A673 (cell line): ENCODE results near the gene GIGYF2. TPM values are rescaled to one million over a fixed set of nuclear protein-coding genes. Genes with fewer than 3 reads are reported as not detected.

Experiments
- BruUV-seq: library from RNA; stranded (reverse); fragments of 400-500 nt; replicated peaks from 2 replicates; lab custom pipeline; 2021; lab: Mats Ljungman, UMichigan
- CTCF ChIA-PET: fragments of 300-600 bp; sonication (Branson Sonifier 250); formaldehyde crosslinking; loops from one replicate; lab custom pipeline; 2022; ENCODE audit warnings: antibody characterized with exemption; lab: Charles Lee
- POLR2A ChIA-PET: fragments of 300-600 bp; sonication (Branson Sonifier 250); formaldehyde crosslinking; loops from one replicate; lab custom pipeline; 2022; ENCODE audit warnings: antibody characterized with exemption; ENCODE audit not compliant: low non-redundant PET; lab: Charles Lee
- DNase-seq: peaks from one replicate; pipeline ENCODE4 v3.0.0-alpha.2; 2015; ENCODE audit warnings: low spot score
- H3K27ac ChIP-seq: fragments of 200-600 bp; sonication (generic); 2 replicates; pipeline ENCODE4 v1.5.1; 2016; ENCODE audit warnings: mixed run types, low read depth, mild to moderate bottlenecking, mixed read lengths, antibody characterized with exemption, low read length; ENCODE audit not compliant: poor library complexity, severe bottlenecking
- H3K27me3 ChIP-seq: fragments of 200-600 bp; sonication (generic); replicated peaks from 2 replicates; pipeline ENCODE4 v1.6.1; 2017; ENCODE audit warnings: mixed run types, low read depth, mild to moderate bottlenecking, mixed read lengths, antibody characterized with exemption, low read length; ENCODE audit not compliant: insufficient read depth, poor library complexity
- H3K36me3 ChIP-seq: fragments of 200-600 bp; sonication (generic); 2 replicates; pipeline ENCODE4 v1.6.1; 2016; ENCODE audit warnings: mixed run types, mild to moderate bottlenecking, mixed read lengths, antibody characterized with exemption, low read length; ENCODE audit not compliant: insufficient read depth, poor library complexity, severe bottlenecking
- H3K4me1 ChIP-seq: fragments of 200-600 bp; sonication (generic); 2 replicates; pipeline ENCODE4 v1.6.1; 2017; ENCODE audit warnings: mixed run types, mild to moderate bottlenecking, mixed read lengths, antibody characterized with exemption, low read length; ENCODE audit not compliant: insufficient read depth, poor library complexity, severe bottlenecking
- H3K4me3 ChIP-seq: fragments of 200-600 bp; sonication (generic); 2 replicates; pipeline ENCODE4 v1.5.1; 2016; ENCODE audit warnings: low read depth, mixed run types, mild to moderate bottlenecking, mixed read lengths, low read length; ENCODE audit not compliant: poor library complexity, severe bottlenecking
- H3K9me3 ChIP-seq: fragments of 200-600 bp; sonication (generic); 2 replicates; pipeline ENCODE4 v1.6.1; 2016; ENCODE audit warnings: mixed run types, low read depth, mild to moderate bottlenecking, mixed read lengths, antibody characterized with exemption, low read length; ENCODE audit not compliant: poor library complexity, severe bottlenecking
- CTCF ChIP-seq: fragments of 300-800, 200-600 bp; sonication (generic); conservative IDR thresholded peaks from 2 replicates; pipeline ENCODE4 v1.5.1; 2017; ENCODE audit warnings: low read depth, mild to moderate bottlenecking, antibody characterized with exemption, low read length, moderate library complexity, mixed read lengths
- EZH2 ChIP-seq: fragments of 200-600 bp; sonication (generic); IDR thresholded peaks from 2 replicates; pipeline ENCODE4 v1.6.1; 2017; ENCODE audit warnings: borderline replicate concordance, low read depth, mild to moderate bottlenecking, mixed read lengths, antibody characterized with exemption, low read length; ENCODE audit not compliant: poor library complexity, severe bottlenecking
- intact Hi-C: fragments of 100-400 bp; cut with micrococcal nuclease; formaldehyde crosslinking; loops from one replicate; pipeline ENCODE4 v1.10.0; 2022; ENCODE audit not compliant: unreplicated experiment
- total RNA-seq: library from RNA; stranded (reverse); gene quantifications from 2 replicates; pipeline ENCODE4 v1.2.3, GENCODE V29; 2021

GIGYF2 gene
- total RNA-seq, 1 experiment from 2014 or later: 62.8 TPM

- Histone ChIP-seq H3K36me3 (peaks cover 73% of the 10 kb centered on the region), H3K4me1 (peaks cover 12% of the 10 kb centered on the region), H3K27ac (no peak overlapping the region), H3K4me3 (no peak overlapping the region), H3K9me3 (no peaks in the 10 kb centered on the region), H3K27me3 (no peaks in the 10 kb centered on the region)
- TF ChIP-seq EZH2: no peak
- TF ChIP-seq CTCF: no peak
- intact Hi-C loops: no loop called here
- ChIA-PET CTCF (no interaction called here), POLR2A (interaction anchor here (0.6 kb wide), 1 partner anchor 211 kb away, joined by 10 read pairs; no protein-coding TSS in a partner anchor)
- no peak for DNase-seq
- BruUV-seq: no TSS peak
Measured at GRCh38 chr2:232842689-232843088, 145.6 kb downstream of the GIGYF2 start.

- DNase-seq: no peak
- Histone ChIP-seq H3K4me1 (peaks cover under 1% of the 10 kb centered on the region), H3K9me3 (no peaks in the 10 kb centered on the region), H3K4me3 (no peak overlapping the region), H3K27ac (no peak overlapping the region), H3K27me3 (no peaks in the 10 kb centered on the region), H3K36me3 (peaks cover 83% of the 10 kb centered on the region)
- CTCF ChIA-PET: no interaction called here
- TF ChIP-seq EZH2: no peak
- peak; percentile 23; the same call in 1 of the 2 replicates for TF ChIP-seq CTCF
- BruUV-seq: no TSS peak
- POLR2A ChIA-PET: no interaction called here
- intact Hi-C loops: no loop called here
Measured at GRCh38 chr2:232843834-232844233, 146.7 kb downstream of the GIGYF2 start.

GRCh38 chr2:232846055-232846454, 148.9 kb downstream of the GIGYF2 start:
- ChIA-PET POLR2A (no interaction called here), CTCF (no interaction called here)
- intact Hi-C loops: no loop called here
- no peak for DNase-seq
- peaks cover 82% of the 10 kb centered on the region for H3K36me3 ChIP-seq
- TF ChIP-seq CTCF (no peak), EZH2 (no peak)
- H3K27me3 ChIP-seq: no peaks in the 10 kb centered on the region
- no peaks in the 10 kb centered on the region for H3K9me3 ChIP-seq
- no peak overlapping the region for H3K4me3 ChIP-seq
- H3K27ac ChIP-seq: no peak overlapping the region
- no peaks in the 10 kb centered on the region for H3K4me1 ChIP-seq
- BruUV-seq: no TSS peak
